GM12873 (cell line): ENCODE results near the gene MYO6.

Experiments
- TF ChIP-seq, protein P1 (sequence below): IDR thresholded peaks from 2 replicates; pipeline ENCODE4 v1.5.1; 2012; ENCODE audit warnings: low read depth, mild to moderate bottlenecking, moderate library complexity, low read length, control low read depth; ENCODE audit not compliant: insufficient read depth; ENCODE audit errors: missing control alignments

The MYO6 gene

DNA sequence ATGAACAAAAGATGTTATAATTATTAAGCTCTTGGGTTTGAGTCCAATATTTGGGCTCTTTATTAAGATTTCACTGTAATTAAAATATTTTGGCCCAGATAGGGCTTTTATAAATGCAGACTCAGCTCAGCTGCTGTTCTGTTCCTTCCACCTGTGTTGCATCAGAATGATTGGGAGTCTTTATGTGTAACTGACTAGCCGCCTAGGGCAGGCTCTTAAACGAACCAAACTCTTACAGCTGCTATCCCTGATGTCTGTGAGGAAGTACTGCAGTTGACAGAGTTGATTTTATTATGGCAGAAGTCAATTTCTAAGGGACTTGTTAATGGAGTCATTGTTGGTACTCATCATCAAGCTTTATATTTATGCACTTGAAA, 144.7 kb downstream of the MYO6 start:
- TF ChIP-seq, protein P1, sequence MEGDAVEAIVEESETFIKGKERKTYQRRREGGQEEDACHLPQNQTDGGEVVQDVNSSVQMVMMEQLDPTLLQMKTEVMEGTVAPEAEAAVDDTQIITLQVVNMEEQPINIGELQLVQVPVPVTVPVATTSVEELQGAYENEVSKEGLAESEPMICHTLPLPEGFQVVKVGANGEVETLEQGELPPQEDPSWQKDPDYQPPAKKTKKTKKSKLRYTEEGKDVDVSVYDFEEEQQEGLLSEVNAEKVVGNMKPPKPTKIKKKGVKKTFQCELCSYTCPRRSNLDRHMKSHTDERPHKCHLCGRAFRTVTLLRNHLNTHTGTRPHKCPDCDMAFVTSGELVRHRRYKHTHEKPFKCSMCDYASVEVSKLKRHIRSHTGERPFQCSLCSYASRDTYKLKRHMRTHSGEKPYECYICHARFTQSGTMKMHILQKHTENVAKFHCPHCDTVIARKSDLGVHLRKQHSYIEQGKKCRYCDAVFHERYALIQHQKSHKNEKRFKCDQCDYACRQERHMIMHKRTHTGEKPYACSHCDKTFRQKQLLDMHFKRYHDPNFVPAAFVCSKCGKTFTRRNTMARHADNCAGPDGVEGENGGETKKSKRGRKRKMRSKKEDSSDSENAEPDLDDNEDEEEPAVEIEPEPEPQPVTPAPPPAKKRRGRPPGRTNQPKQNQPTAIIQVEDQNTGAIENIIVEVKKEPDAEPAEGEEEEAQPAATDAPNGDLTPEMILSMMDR = no peak

DNA sequence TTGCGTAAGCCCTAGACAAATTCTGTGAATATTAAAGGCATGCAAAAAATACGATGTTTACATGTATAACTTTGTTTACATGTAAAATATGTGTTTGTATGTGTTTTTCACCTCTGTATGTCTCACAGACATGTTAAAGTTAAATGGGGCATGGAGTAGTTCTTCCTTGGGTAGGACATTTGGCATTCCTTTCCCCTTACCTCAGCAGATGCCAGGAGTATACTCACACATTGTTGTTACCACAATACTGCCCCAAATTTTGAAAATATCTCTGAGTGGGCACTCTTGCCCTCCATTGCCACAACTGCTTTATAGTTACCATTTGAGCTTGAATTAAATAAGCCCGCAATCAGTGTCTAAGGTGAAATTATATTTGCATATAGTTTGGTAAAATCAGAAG, 147.5 kb downstream of the MYO6 start:
- TF ChIP-seq, protein P1 = no peak

DNA sequence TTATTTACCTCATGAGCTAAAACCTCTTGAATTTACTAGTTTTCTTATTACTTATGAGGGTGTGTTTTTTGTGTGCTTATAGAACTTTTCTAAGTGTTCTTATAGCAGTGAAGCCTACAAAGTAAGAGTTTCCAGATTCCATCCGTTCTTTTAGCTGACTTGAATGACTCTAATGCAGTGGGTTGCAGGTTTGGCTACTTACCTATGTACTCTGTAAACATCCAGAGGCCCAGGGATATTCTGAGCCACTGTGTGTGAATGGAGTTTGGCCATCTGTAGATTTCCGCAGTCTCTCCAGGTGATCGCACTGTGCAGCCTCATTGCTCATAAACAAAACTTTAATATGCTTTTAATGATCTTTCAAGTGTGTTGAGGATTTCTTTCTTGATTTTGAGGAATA, 157.8 kb downstream of the MYO6 start:
- TF ChIP-seq, protein P1 = no peak

DNA sequence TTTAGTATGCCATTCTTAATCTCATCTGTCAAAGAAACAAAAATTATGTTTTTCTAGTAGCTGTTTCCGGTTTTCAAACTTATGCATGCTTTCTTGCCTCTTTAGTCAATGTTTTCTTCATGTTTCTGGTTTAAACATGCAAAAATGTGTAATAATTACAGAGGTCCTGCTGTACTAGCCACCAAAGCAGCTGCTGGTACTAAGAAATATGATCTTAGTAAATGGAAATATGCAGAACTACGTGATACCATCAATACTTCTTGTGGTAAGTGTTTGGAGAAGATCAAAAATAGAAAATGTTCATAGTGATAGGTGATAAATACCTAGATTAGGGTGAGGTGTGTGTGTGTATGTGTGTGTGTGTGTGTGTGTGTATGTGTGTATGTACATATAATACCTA, 158.4 kb downstream of the MYO6 start:
- TF ChIP-seq, protein P1 = no peak

DNA sequence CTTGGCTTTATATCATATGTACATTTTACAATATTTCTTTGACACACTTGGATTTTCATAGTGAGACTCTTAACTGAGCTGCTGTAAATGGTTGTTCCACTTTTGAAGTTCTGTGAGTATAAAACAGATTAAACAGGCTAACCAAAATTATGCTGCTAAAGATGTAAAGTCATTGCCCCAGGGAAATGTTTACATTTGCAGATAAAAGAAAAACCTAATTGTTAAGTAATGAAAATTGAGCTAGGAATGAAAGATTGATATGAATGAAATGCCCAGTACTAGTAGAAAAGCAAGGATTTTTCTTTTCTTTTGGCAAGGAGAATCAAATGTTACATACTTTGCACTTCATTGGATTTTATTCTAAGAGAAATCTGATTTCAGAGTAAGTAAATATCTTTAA, 164.0 kb downstream of the MYO6 start:
- TF ChIP-seq, protein P1 = no peak

DNA sequence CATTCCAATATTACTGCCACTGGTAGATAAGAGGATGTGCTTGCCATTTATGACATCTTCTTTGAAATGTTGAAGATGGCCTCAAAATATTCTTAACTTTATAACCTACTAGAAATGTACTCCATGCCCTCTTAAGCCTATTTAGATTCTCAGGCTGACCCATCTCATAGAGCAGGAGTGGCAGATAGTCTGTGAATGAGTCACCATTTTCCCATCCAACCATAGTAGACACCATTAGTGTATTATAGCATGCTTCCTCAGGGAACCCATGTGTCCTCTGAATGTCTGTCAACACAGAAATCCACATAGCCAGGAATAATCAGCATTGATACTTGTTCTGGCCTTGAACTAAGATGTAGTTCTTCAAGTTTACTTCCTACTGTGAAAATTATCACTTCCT, 173.2 kb downstream of the MYO6 start:
- TF ChIP-seq, protein P1 = no peak

DNA sequence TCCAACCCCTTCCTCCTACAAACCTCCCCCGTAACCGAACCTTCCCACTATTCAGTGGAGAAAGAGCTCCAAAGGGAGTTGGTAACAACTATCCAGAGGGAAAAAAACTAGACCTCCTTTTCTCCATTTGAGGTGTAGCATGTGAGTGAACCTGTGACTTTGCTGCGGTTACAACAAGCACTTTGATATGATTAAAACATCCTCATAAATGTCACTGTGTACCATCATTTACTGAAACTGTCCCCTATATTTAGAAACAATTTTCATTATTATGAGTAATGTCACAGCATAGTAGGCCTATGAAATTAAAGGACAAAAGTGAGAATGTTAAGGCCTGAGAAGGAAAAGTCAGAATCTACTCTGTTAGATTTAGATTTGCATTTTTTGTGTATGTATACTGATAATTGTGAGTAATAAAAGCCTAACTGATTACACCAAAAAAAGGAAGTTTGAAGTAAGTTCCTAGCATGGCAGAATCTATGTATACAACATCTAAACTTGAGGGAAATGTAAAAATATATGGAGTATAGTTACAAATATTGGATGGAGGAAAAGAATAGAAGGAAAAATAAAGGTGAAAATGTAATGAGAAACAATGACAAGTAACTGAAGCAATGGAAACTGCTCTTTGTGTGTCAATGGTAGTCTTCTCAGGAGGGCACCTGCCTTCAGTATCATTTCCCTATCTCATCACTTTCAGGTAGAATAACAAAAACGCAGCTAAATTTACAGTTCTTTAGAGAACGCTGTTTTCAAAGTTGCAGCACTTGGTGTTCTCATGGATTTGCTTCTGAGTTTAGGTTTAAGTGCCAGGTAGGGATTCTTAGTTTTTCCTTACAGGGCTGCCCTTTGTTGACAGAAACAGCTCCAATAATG, 177.5 kb downstream of the MYO6 start:
- TF ChIP-seq, protein P1 = no peak
